ENCODE data around the gene CPNE8.

- TF ChIP-seq CTCF (conservative IDR thresholded peaks at IDR 0.05): no peak
- no peak for TF ChIP-seq EZH2 (IDR thresholded peaks at IDR 0.05; ENCODE audit: low read depth)
Measured at GRCh38 chr12:38883629-38884134, 21.7 kb downstream of the CPNE8 start.
